ENCODE results near the gene SOX10.

The SOX10 gene

DNA sequence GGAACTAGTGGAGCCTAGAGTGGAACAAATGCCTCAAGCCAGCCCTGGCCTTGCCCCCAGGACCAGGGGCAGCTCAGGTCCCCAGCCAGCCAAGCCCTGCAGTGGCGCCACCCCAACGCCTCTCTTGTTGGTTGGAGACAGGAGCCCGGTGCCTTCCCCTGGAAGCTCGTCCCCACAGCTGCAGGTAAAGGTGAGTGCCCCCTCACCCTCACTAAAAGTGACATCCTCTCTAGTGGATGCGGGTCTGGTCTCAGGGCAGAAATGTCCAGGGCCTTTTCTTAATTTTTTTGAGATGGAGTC is 56.8 kb downstream of the SOX10 start:
- DNase-seq (ENCODE audit: extremely low spot score): no peak

DNA sequence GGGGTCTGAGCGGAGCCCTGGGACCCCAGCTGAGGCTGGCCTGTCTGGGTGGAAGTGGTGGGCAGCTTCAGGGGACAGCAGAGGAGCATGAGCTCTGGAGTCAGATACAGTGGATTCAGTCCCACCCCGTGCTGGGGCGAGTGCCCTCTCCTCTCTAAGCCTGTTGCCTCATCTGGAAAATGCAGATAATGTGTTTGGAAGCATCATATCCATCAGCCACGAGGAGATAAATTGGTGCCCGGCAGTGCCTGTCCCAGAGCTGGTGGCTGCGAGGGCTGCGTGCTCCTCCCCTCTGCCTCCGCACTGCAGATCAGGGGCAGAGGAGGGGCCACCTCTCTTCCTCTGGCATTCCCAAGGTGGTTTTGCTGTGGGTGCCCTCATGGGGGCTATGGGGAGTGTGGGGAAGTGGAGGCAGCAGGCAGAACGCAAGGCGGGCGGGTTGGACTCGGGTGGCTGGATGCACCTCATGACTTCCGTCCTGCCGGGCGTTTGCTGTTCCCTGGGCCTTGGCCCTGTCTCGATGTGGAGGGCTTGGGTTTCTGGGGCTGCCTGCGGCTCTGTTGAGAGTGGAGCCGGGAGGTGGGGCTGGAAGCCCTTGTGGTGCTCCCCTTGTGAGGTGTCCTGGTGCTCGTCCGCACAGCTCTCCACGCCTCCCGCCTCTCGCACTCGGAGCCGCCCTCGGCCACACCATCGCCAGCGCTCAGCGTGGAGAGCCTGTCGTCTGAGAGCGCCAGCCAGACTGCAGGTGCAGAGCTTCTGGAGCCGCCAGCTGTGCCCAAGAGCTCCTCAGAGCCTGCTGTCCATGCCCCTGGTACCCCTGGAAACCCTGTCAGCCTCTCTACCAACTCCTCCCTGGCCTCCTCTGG is 57.4 kb downstream of the SOX10 start:
- TF ChIP-seq, protein P1, sequence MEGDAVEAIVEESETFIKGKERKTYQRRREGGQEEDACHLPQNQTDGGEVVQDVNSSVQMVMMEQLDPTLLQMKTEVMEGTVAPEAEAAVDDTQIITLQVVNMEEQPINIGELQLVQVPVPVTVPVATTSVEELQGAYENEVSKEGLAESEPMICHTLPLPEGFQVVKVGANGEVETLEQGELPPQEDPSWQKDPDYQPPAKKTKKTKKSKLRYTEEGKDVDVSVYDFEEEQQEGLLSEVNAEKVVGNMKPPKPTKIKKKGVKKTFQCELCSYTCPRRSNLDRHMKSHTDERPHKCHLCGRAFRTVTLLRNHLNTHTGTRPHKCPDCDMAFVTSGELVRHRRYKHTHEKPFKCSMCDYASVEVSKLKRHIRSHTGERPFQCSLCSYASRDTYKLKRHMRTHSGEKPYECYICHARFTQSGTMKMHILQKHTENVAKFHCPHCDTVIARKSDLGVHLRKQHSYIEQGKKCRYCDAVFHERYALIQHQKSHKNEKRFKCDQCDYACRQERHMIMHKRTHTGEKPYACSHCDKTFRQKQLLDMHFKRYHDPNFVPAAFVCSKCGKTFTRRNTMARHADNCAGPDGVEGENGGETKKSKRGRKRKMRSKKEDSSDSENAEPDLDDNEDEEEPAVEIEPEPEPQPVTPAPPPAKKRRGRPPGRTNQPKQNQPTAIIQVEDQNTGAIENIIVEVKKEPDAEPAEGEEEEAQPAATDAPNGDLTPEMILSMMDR (IDR thresholded peaks at IDR 0.05; ENCODE audit: control extremely low read depth, extremely low read depth, low read depth, missing control alignments): no peak
- DNase-seq (ENCODE audit: extremely low spot score): no peak
- CTCF ChIA-PET: interaction anchor here (1.0 to 1.6 kb wide), 3 partner anchors 11 to 38 kb away, joined by 4 read pairs; partner anchors contain the start of gene MICALL1
- POLR2A ChIA-PET: no interaction called here

More for the DNA sequence above, 56.8 kb downstream of the SOX10 start:
- TF ChIP-seq, protein P1 (IDR thresholded peaks at IDR 0.05; ENCODE audit: control extremely low read depth, extremely low read depth, low read depth, missing control alignments): no peak
- POLR2A ChIA-PET: no interaction called here
- CTCF ChIA-PET: interaction anchor here (1.2 to 1.6 kb wide), 2 partner anchors 22 to 38 kb away, joined by 4 read pairs; partner anchors contain the start of gene MICALL1

DNA sequence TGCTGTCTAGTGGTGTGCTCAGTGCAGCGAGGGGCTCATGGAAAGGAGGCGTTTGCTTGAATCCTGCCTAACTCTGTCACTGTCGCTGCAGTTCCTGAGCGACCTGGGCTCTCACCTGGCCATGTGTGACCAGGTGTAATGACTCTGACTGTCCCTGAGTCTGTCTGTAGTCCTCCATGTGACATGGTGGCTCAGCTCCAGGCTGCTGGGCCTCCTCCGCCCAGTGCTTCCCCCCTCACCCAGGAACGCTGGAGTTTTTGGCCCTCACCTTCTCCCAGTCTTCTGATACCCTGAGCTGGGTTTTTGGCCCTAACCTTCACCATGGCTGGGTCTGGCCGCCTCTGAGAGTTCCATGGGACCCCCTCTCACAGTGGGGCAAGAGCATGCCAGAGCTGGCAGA is 58.0 kb downstream of the SOX10 start:
- CTCF ChIA-PET: interaction anchor here (0.9 to 1.6 kb wide), 4 partner anchors 12 to 320 kb away, joined by 3 to 4 read pairs (median 4); no protein-coding TSS in a partner anchor
- POLR2A ChIA-PET: no interaction called here
- TF ChIP-seq, protein P1 (IDR thresholded peaks at IDR 0.05; ENCODE audit: control extremely low read depth, extremely low read depth, low read depth, missing control alignments): no peak
- no peak for DNase-seq (ENCODE audit: extremely low spot score)

DNA sequence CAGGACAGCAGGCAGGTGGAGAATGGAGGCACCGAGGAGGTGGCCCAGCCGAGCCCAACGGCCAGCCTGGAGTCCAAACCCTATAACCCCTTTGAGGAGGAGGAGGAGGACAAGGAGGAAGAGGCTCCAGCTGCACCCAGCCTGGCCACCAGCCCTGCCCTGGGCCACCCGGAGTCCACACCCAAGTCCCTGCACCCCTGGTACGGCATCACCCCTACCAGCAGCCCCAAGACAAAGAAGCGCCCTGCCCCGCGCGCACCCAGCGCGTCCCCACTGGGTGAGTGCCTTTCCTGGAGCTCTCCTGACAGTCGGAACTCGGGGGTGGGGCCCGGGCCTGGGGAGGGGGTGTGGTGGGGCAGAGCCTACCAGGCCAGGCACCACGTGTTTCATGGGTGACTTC is 58.6 kb downstream of the SOX10 start:
- POLR2A ChIA-PET: no interaction called here

DNA sequence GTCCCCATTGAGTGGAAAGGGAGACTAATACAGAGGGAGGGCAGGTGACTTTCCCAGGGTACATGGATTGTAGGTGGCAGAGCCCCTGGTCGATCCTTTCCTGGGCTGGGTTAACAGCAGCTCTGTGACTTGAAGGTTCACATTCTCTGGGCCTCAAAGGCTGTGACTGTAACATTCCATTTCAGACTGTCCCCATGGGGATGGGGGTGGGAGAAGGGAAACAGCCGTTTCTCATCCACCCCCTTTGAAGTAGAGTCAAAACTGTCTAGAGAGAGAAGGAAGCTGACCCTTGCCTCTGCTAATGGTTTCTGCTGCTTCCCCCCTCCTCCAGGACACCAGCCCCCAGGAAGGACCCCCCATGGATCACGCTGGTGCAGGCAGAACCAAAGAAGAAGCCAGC is 59.0 kb downstream of the SOX10 start:
- ChIA-PET POLR2A (no interaction called here), CTCF (interaction anchor here (1.1 kb wide), 1 partner anchor 319 kb away, joined by 3 read pairs; no protein-coding TSS in a partner anchor)
- DNase-seq (ENCODE audit: extremely low spot score): no peak
- TF ChIP-seq, protein P1 (IDR thresholded peaks at IDR 0.05; ENCODE audit: control extremely low read depth, extremely low read depth, low read depth, missing control alignments): no peak

More for the DNA sequence above, 58.6 kb downstream of the SOX10 start:
- TF ChIP-seq, protein P1 (IDR thresholded peaks at IDR 0.05; ENCODE audit: control extremely low read depth, extremely low read depth, low read depth, missing control alignments): no peak
- no peak for DNase-seq (ENCODE audit: extremely low spot score)
- CTCF ChIA-PET: interaction anchor here (0.9 to 1.1 kb wide), 3 partner anchors 12 to 319 kb away, joined by 3 to 4 read pairs (median 3); no protein-coding TSS in a partner anchor

DNA sequence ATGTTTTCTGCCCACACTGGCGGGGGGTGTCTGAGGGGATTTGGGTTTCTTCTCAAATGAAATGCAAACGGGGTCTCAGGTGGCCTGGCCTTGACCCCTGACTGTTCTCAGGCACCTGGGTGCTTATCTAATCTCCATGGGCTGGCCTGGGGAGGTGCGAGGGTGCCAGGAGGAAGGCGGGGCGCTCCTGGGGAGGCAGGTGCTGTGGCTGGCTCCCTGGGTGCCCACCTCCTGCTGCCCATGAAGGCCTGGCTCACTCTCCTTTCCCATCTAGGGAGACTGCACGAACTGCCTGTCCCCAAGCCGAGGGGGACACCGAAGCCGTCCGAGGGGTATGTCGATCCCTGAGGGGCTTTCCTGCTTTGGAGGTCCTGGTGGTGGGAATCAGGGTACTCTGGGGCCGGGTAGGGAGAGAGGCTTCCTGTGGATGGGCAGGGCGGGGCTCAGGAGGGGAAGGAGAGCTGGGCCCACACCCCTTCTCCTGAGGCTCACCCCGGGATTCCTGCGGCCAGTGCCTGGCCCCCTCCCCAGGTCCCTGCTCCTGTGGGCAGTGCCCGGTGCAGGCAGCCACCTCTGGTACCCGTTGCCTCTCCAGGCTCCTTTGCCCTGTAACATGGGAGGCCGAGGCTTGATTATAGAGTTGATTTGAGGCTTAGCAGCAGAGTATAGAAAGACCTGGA is 59.8 kb downstream of the SOX10 start:
- CTCF ChIA-PET: no interaction called here
- POLR2A ChIA-PET: no interaction called here
- DNase-seq (ENCODE audit: extremely low spot score): no peak
- TF ChIP-seq, protein P1 (IDR thresholded peaks at IDR 0.05; ENCODE audit: control extremely low read depth, extremely low read depth, low read depth, missing control alignments): no peak
